ENCODE data around the gene MCUR1. TPM values are rescaled to one million over a fixed set of nuclear protein-coding genes. Genes with fewer than 3 reads are reported as not detected.
"Not testable (repeated sequence)": the region's sequence is repeated elsewhere in the genome, so short reads cannot be mapped to it uniquely, and the experiment has no call there.

Gene MCUR1
- total and polyA plus RNA-seq, 4 experiments from 2014 or later = 5.9 to 11.6 (median 11.4) TPM

DNA sequence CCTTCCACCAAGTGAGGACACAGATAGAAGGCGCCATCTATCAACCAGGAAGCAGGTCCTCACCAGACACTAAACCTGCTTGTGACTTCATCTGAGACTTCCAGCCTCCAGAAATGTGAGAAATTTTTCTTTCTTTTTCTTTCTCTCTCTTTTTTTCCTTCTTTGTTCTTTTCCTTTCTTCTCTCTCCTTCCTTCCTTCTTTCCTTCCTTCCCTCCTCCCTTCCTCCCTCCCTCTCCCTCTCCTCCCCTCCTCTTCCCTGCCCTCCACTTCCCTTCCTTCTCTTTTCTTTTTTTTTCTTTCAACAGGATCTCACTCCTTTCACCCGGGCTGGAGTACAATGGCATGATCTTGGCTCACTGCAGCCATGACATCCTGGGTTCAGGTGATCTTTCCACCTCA lies 37.4 kb upstream of the MCUR1 start:
- Mint-ChIP-seq H3K4me1 (no peaks in the 10 kb centered on the region), H3K4me3 (no peak overlapping the region), H3K27me3 (peaks cover 11 to 18% of the 10 kb centered on the region in 2 donors), H3K36me3 (no peaks in the 10 kb centered on the region), H3K27ac (no peak overlapping the region), H3K9me3 (no peaks in the 10 kb centered on the region)
- ChIA-PET POLR2A (ENCODE audit: partially characterized antibody) (no interaction called here), CTCF (ENCODE audit: partially characterized antibody) (no interaction called here)
- no peak for DNase-seq
- H3K9me3 ChIP-seq (ENCODE audit: control insufficient read depth in 1 of 2, low read length in 2 of 2) = no peaks in the 10 kb centered on the region
- no peaks in the 10 kb centered on the region for H3K4me1 ChIP-seq (ENCODE audit: insufficient read depth, low read length)
- no peak overlapping the region for H3K27ac ChIP-seq (ENCODE audit: low read depth, low read length)
- H3K36me3 ChIP-seq (ENCODE audit: insufficient read depth, low read length) = no peaks in the 10 kb centered on the region
- H3K4me3 ChIP-seq (ENCODE audit: low read length in 2 of 2) = no peak overlapping the region
- H3K27me3 ChIP-seq (ENCODE audit: insufficient read depth, low read length) = no peaks in the 10 kb centered on the region
- intact Hi-C loops (cut with micrococcal nuclease) = no loop called here

DNA sequence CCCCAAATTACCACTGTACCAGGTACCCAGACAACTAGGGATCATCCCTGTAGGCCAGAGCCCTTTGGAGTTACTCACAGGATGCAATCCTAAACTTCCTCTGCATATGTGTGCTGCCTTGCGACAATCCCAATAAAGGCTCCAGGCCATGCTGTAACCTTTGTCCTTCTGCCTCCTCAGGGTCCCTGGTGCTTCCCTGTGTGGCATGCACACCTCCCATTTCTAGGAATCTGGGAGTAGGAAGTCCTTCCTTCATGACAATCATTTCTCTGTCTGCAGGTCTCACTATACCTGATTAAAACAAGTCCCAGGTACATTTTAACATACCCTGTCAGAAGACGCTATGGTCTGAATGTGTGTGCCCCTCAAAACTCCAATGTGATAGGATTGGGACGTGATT lies 37.0 kb upstream of the MCUR1 start:
- H3K27ac ChIP-seq (ENCODE audit: low read depth, low read length) = no peak overlapping the region
- Mint-ChIP-seq H3K9me3 (no peaks in the 10 kb centered on the region), H3K27ac (no peak overlapping the region), H3K4me3 (no peak overlapping the region), H3K27me3 (peaks cover 11 to 19% of the 10 kb centered on the region in 2 donors), H3K4me1 (no peaks in the 10 kb centered on the region), H3K36me3 (no peaks in the 10 kb centered on the region)
- no peak overlapping the region for H3K4me3 ChIP-seq (ENCODE audit: low read length in 2 of 2)
- H3K27me3 ChIP-seq (ENCODE audit: insufficient read depth, low read length) = no peaks in the 10 kb centered on the region
- intact Hi-C loops (cut with micrococcal nuclease) = no loop called here
- DNase-seq = no peak
- no peaks in the 10 kb centered on the region for H3K36me3 ChIP-seq (ENCODE audit: insufficient read depth, low read length)
- no peaks in the 10 kb centered on the region for H3K9me3 ChIP-seq (ENCODE audit: control insufficient read depth in 1 of 2, low read length in 2 of 2)
- no peaks in the 10 kb centered on the region for H3K4me1 ChIP-seq (ENCODE audit: insufficient read depth, low read length)
- POLR2A ChIA-PET (ENCODE audit: partially characterized antibody) = no interaction called here
- CTCF ChIA-PET (ENCODE audit: partially characterized antibody) = no interaction called here

DNA sequence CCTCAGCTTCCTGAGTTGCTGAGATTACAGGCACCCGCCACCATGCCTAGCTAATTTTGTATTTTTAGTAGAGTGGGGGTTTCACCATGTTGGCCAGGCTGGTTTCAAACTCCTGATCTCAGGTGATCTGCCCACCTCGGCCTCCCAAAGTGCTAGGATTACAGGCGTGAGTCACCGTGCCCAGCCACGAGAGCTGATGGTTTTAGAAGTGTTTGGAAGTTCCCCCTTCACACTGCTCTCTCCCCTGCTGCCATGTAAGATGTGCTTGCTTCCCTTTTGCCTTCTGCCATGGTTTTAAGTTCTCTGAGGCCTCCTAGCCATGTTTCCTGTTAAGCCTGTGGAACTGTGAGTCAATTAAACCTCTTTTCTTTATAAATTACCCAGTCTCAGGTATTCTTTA lies 36.3 kb upstream of the MCUR1 start:
- H3K4me1 Mint-ChIP-seq; H3K4me1 ChIP-seq (ENCODE audit: insufficient read depth, low read length); H3K9me3 ChIP-seq (ENCODE audit: control insufficient read depth in 1 of 2, low read length in 2 of 2); H3K4me3 Mint-ChIP-seq; CTCF ChIA-PET (ENCODE audit: partially characterized antibody); H3K27ac Mint-ChIP-seq; H3K27me3 ChIP-seq (ENCODE audit: insufficient read depth, low read length); H3K9me3 Mint-ChIP-seq; intact Hi-C loops (cut with micrococcal nuclease); H3K4me3 ChIP-seq (ENCODE audit: low read length in 2 of 2); H3K36me3 Mint-ChIP-seq; H3K36me3 ChIP-seq (ENCODE audit: insufficient read depth, low read length); DNase-seq; H3K27ac ChIP-seq (ENCODE audit: low read depth, low read length); POLR2A ChIA-PET (ENCODE audit: partially characterized antibody): not testable (repeated sequence)
- peaks cover 11 to 17% of the 10 kb centered on the region in 2 donors for H3K27me3 Mint-ChIP-seq

DNA sequence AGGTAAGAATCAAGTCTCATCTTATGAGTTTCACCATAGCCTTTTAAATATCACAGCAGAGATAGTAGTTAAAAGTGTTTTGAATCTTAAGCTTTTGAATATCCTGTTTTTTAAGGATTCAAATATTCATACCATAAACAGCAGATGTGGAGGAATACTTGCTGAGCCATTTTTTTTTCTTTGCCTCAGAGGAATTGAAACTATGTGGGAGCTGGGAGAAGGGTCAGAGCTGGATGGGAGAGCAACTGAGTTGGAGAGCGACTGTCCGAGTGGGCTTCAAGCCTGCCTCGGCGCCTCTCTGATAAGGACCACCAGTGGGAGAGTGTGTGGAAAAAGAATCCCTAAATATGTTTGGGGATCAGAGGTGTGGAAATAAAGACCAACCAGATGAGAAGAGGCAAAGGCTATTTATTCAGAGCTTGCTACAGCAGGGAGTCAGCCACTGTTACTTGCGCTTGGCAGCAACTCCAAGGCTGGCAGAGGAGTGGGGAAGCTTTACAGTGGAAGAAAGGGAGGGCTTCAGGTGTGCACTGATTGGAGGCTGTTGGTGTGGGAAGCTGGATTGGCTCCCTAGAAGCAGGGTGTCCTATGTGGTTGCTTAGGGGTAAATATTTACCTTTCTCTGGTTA lies 34.3 kb upstream of the MCUR1 start:
- Mint-ChIP-seq H3K27me3 (peaks cover 9 to 11% of the 10 kb centered on the region in 2 donors), H3K9me3 (no peaks in the 10 kb centered on the region), H3K4me1 (no peaks in the 10 kb centered on the region), H3K4me3 (no peak overlapping the region), H3K36me3 (no peaks in the 10 kb centered on the region), H3K27ac (no peak overlapping the region)
- intact Hi-C loops (cut with micrococcal nuclease) = no loop called here
- Histone ChIP-seq H3K36me3 (ENCODE audit: insufficient read depth, low read length) (no peaks in the 10 kb centered on the region), H3K27ac (ENCODE audit: low read depth, low read length) (no peak overlapping the region), H3K4me1 (ENCODE audit: insufficient read depth, low read length) (no peaks in the 10 kb centered on the region), H3K9me3 (ENCODE audit: control insufficient read depth in 1 of 2, low read length in 2 of 2) (no peaks in the 10 kb centered on the region), H3K27me3 (ENCODE audit: insufficient read depth, low read length) (no peaks in the 10 kb centered on the region), H3K4me3 (ENCODE audit: low read length in 2 of 2) (no peak overlapping the region)
- DNase-seq = no peak
- ChIA-PET POLR2A (ENCODE audit: partially characterized antibody) (no interaction called here), CTCF (ENCODE audit: partially characterized antibody) (no interaction called here)

DNA sequence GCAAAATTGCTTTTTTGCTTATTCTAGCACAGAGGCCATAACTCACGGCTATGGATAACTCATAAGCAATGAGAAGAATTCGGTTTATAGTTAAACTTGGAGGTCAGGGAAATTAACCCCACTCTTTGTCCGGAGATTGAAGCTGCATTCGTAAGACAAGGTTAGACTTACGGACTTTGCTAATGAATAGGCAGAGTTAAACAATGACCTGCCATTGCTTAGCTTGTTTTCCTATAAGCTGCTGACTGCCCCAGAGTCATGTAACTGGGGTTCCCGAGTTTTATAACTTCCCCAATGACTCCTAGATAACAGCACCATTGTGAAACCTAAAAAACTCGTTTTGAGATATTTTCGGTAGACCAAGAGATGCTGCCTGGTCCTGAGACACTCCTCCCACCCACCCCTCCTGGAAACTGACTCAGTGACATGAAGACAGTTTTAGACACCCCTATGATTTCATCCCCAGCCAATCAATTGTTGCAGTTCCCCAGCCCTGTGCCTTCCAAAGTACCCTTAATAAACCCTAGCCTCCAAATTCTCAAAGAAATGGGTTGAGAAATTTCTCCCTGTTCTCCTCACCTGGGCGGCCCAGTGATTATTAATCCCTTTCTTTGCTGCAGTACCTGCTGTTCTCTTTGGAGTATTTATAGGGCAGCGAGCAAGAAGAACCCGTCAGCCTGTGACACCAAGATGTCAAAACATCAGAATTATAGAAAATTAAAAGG lies 33.1 kb upstream of the MCUR1 start:
- H3K27ac ChIP-seq (ENCODE audit: low read depth, low read length) = no peak overlapping the region
- H3K4me3 ChIP-seq (ENCODE audit: low read length in 2 of 2) = no peak overlapping the region
- no peaks in the 10 kb centered on the region for H3K9me3 ChIP-seq (ENCODE audit: control insufficient read depth in 1 of 2, low read length in 2 of 2)
- H3K27me3 Mint-ChIP-seq = peaks cover 7 to 11% of the 10 kb centered on the region in 2 donors
- no peaks in the 10 kb centered on the region for H3K36me3 Mint-ChIP-seq
- H3K27me3 ChIP-seq (ENCODE audit: insufficient read depth, low read length) = no peaks in the 10 kb centered on the region
- H3K27ac Mint-ChIP-seq = no peak overlapping the region
- H3K4me1 Mint-ChIP-seq = no peaks in the 10 kb centered on the region
- no peaks in the 10 kb centered on the region for H3K4me1 ChIP-seq (ENCODE audit: insufficient read depth, low read length)
- intact Hi-C loops (cut with micrococcal nuclease) = no loop called here
- ChIA-PET POLR2A (ENCODE audit: partially characterized antibody) (no interaction called here), CTCF (ENCODE audit: partially characterized antibody) (no interaction called here)
- no peak overlapping the region for H3K4me3 Mint-ChIP-seq
- no peak for DNase-seq
- H3K9me3 Mint-ChIP-seq = no peaks in the 10 kb centered on the region
- H3K36me3 ChIP-seq (ENCODE audit: insufficient read depth, low read length) = no peaks in the 10 kb centered on the region

DNA sequence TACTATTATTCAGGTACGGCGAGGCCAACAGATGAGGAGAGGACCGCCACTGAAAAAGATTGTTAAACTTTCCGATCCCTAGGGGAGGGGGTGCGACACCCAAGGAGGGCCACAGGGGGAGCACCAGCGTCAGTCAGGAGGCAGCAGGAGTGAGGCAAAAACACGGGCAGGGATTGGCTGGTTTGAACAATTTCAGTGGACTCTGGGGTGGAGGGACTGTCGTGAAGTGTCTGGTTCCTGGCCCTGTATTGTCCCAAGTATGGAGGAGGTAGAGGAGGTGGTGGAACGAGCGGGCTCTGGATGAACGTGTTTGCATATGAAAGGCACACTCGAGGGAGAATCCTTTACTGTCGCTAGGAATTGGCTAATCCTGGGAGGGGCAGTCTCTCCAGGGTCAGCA lies 32.5 kb upstream of the MCUR1 start:
- Histone ChIP-seq H3K27ac (ENCODE audit: low read depth, low read length) (no peak overlapping the region), H3K4me1 (ENCODE audit: insufficient read depth, low read length) (no peaks in the 10 kb centered on the region), H3K27me3 (ENCODE audit: insufficient read depth, low read length) (no peaks in the 10 kb centered on the region), H3K4me3 (ENCODE audit: low read length in 2 of 2) (no peak overlapping the region), H3K36me3 (ENCODE audit: insufficient read depth, low read length) (no peaks in the 10 kb centered on the region), H3K9me3 (ENCODE audit: control insufficient read depth in 1 of 2, low read length in 2 of 2) (no peaks in the 10 kb centered on the region)
- Mint-ChIP-seq H3K27ac (no peak overlapping the region), H3K36me3 (no peaks in the 10 kb centered on the region), H3K4me1 (no peaks in the 10 kb centered on the region), H3K4me3 (no peak overlapping the region), H3K9me3 (no peaks in the 10 kb centered on the region), H3K27me3 (peaks cover 7 to 11% of the 10 kb centered on the region in 2 donors)
- CTCF ChIA-PET (ENCODE audit: partially characterized antibody) = no interaction called here
- POLR2A ChIA-PET (ENCODE audit: partially characterized antibody) = no interaction called here
- intact Hi-C loops (cut with micrococcal nuclease) = no loop called here
- no peak for DNase-seq

DNA sequence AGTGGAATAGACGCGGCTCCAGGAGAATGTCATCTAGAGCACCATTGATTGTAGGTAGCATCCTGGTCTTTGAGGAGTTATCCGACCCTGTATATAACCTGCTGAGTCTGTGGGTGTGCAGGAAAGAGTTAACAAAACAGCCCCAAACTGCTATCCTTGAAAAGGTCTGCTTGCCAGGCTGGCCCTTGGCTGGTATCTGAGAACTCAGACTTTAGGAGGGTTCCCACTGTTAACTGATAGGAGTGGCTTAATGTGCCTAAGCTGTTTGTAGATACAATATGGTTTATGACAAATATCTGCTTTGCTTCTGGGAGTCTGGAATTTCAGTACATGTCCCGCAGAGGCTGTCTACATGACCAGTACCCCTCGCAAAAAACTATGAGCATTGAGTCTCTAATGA lies 27.6 kb upstream of the MCUR1 start:
- intact Hi-C loops (cut with micrococcal nuclease) = no loop called here
- ChIA-PET POLR2A (ENCODE audit: partially characterized antibody) (no interaction called here), CTCF (ENCODE audit: partially characterized antibody) (no interaction called here)
- no peaks in the 10 kb centered on the region for H3K36me3 Mint-ChIP-seq
- H3K9me3 Mint-ChIP-seq = no peaks in the 10 kb centered on the region
- Histone ChIP-seq H3K9me3 (ENCODE audit: control insufficient read depth in 1 of 2, low read length in 2 of 2) (no peaks in the 10 kb centered on the region), H3K4me1 (ENCODE audit: insufficient read depth, low read length) (no peaks in the 10 kb centered on the region), H3K27ac (ENCODE audit: low read depth, low read length) (no peak overlapping the region), H3K27me3 (ENCODE audit: insufficient read depth, low read length) (no peaks in the 10 kb centered on the region), H3K4me3 (ENCODE audit: low read length in 2 of 2) (no peak overlapping the region), H3K36me3 (ENCODE audit: insufficient read depth, low read length) (no peaks in the 10 kb centered on the region)
- H3K4me1 Mint-ChIP-seq = peaks cover 0 to under 1% (median under 1%) of the 10 kb centered on the region in 4 donors
- DNase-seq = no peak
- peaks cover 0 to 3% of the 10 kb centered on the region in 2 donors for H3K27me3 Mint-ChIP-seq
- no peak overlapping the region for H3K27ac Mint-ChIP-seq
- no peak overlapping the region for H3K4me3 Mint-ChIP-seq
